Mesendoderm (in vitro differentiated cells): ENCODE data around the gene EIF1.

ENCODE experiments used
- DNase-seq: peaks from one replicate; pipeline ENCODE4 v3.0.0; 2013
- H2AK5ac ChIP-seq: 2 replicates; pipeline ENCODE4 v1.6.1; 2013; ENCODE audit warnings: low read length, inconsistent platforms
- H2BK120ac ChIP-seq: 2 replicates; pipeline ENCODE4 v1.6.1; 2013; ENCODE audit warnings: low read depth, mild to moderate bottlenecking, low read length, moderate library complexity, mixed read lengths
- H2BK15ac ChIP-seq: replicated peaks from 2 replicates; pipeline ENCODE4 v1.6.1; 2013; ENCODE audit warnings: low read depth, mild to moderate bottlenecking, moderate library complexity
- H2BK5ac ChIP-seq: 2 replicates; pipeline ENCODE4 v1.6.1; 2013; ENCODE audit warnings: low read length, inconsistent platforms
- H3K18ac ChIP-seq: 2 replicates; pipeline ENCODE4 v1.6.1; 2013; ENCODE audit warnings: mild to moderate bottlenecking, low read length, mixed read lengths
- H3K23ac ChIP-seq: one replicate; pipeline ENCODE4 v1.6.1; 2013; ENCODE audit warnings: low read length
- H3K27ac ChIP-seq: 2 replicates; pipeline ENCODE4 v1.5.1; 2013; ENCODE audit warnings: low read depth, mild to moderate bottlenecking, inconsistent platforms, low read length, moderate library complexity
- H3K27me3 ChIP-seq: 2 replicates; pipeline ENCODE4 v1.6.1; 2013; ENCODE audit warnings: low read length, control low read depth, mild to moderate bottlenecking, inconsistent platforms; ENCODE audit not compliant: insufficient read depth, poor library complexity
- H3K36me3 ChIP-seq: 2 replicates; pipeline ENCODE4 v1.6.1; 2013; ENCODE audit warnings: low read length, inconsistent platforms; ENCODE audit not compliant: control insufficient read depth, insufficient read depth
- H3K4ac ChIP-seq: one replicate; pipeline ENCODE4 v1.6.1; 2013; ENCODE audit warnings: low read depth, mild to moderate bottlenecking, low read length, moderate library complexity
- H3K4me1 ChIP-seq: 2 replicates; pipeline ENCODE4 v1.6.1; 2013; ENCODE audit warnings: low read depth, low read length, inconsistent platforms; ENCODE audit not compliant: control insufficient read depth
- H3K4me2 ChIP-seq: 2 replicates; pipeline ENCODE4 v1.6.1; 2013; ENCODE audit warnings: low read length
- H3K4me3 ChIP-seq: 2 replicates; pipeline ENCODE4 v1.5.1; 2013; ENCODE audit warnings: mild to moderate bottlenecking, low read length
- H3K56ac ChIP-seq: one replicate; pipeline ENCODE4 v1.6.1; 2013; ENCODE audit warnings: low read length
- H3K79me1 ChIP-seq: 2 replicates; pipeline ENCODE4 v1.6.1; 2013; ENCODE audit warnings: low read length, inconsistent platforms
- H3K79me2 ChIP-seq: 2 replicates; pipeline ENCODE4 v1.6.1; 2013; ENCODE audit warnings: mild to moderate bottlenecking, low read length; ENCODE audit not compliant: control insufficient read depth, insufficient read depth
- H3K9ac ChIP-seq: 2 replicates; pipeline ENCODE4 v1.6.1; 2013; ENCODE audit warnings: low read length, inconsistent platforms
- H4K5ac ChIP-seq: one replicate; pipeline ENCODE4 v1.6.1; 2013; ENCODE audit warnings: low read length
- H4K8ac ChIP-seq: one replicate; pipeline ENCODE4 v1.6.1; 2013; ENCODE audit warnings: low read depth, mild to moderate bottlenecking, control low read depth, low read length, moderate library complexity
- WGBS: extraction: QIAGEN DNeasy Blood & Tissue Kit; methylation state at CpG from one replicate; pipeline ENCODE4 v1.1.7; 2013; ENCODE audit warnings: low lambda C conversion rate, missing lambda C conversion rate; ENCODE audit not compliant: insufficient coverage; ENCODE audit errors: extremely low coverage; 5-methylcytosine and 5-hydroxymethylcytosine counted together

EIF1 gene

GRCh38 chr17:41665566-41666236 is 23.0 kb upstream of the EIF1 start:
- H3K27ac ChIP-seq = no peak overlapping the region

GRCh38 chr17:41666237-41666641 is 22.4 kb upstream of the EIF1 start:
- Histone ChIP-seq H3K4me2 (peak overlapping the region; percentile 99), H2BK15ac (no peak overlapping the region), H2BK5ac (no peak overlapping the region), H3K23ac (no peak overlapping the region), H4K8ac (no peak overlapping the region), H3K79me1 (no peaks in the 10 kb centered on the region), H2BK120ac (no peak overlapping the region), H3K4me3 (peak overlapping the region; percentile 16), H3K27ac (no peak overlapping the region), H2AK5ac (no peak overlapping the region), H3K4ac (no peak overlapping the region), H3K27me3 (no peaks in the 10 kb centered on the region), H3K36me3 (no peaks in the 10 kb centered on the region), H3K4me1 (no peaks in the 10 kb centered on the region), H3K18ac (peak overlapping the region; percentile 70), H3K9ac (peak overlapping the region; percentile 82), H3K56ac (peak overlapping the region; percentile 90), H3K79me2 (no peaks in the 10 kb centered on the region), H4K5ac (no peak overlapping the region)
- DNase-seq = peak; percentile 43
- WGBS = no CpG with 5 or more reads among the region's 11 CpGs

More at GRCh38 chr17:41665566-41666236, 23.0 kb upstream of the EIF1 start:
- WGBS = no CpG with 5 or more reads among the region's 39 CpGs
- peak; percentile 87 for DNase-seq
- H3K79me1 ChIP-seq = no peaks in the 10 kb centered on the region
- peak overlapping the region; percentile 99 for H3K4me2 ChIP-seq
- H3K18ac ChIP-seq = no peak overlapping the region
- peak overlapping the region; percentile 82 for H3K9ac ChIP-seq
- peak overlapping the region; percentile 26 for H3K4me3 ChIP-seq
- no peaks in the 10 kb centered on the region for H3K4me1 ChIP-seq
- H3K4ac ChIP-seq = no peak overlapping the region
- H4K5ac ChIP-seq = no peak overlapping the region
- no peaks in the 10 kb centered on the region for H3K27me3 ChIP-seq
- no peaks in the 10 kb centered on the region for H3K36me3 ChIP-seq
- H3K23ac ChIP-seq = no peak overlapping the region
- H3K56ac ChIP-seq = peak overlapping the region; percentile 90
- no peak overlapping the region for H4K8ac ChIP-seq
- H2BK15ac ChIP-seq = no peak overlapping the region
- no peaks in the 10 kb centered on the region for H3K79me2 ChIP-seq
- H2AK5ac ChIP-seq = no peak overlapping the region
- H2BK5ac ChIP-seq = peak overlapping the region; percentile 62
- H2BK120ac ChIP-seq = no peak overlapping the region

- peak; percentile 78 for DNase-seq
- peak overlapping the region; percentile 90 for H3K56ac ChIP-seq
- no peak overlapping the region for H2BK120ac ChIP-seq
- H4K5ac ChIP-seq = no peak overlapping the region
- no peak overlapping the region for H4K8ac ChIP-seq
- H2BK15ac ChIP-seq = no peak overlapping the region
- H3K27me3 ChIP-seq = no peaks in the 10 kb centered on the region
- H3K23ac ChIP-seq = no peak overlapping the region
- no peak overlapping the region for H3K27ac ChIP-seq
- H2BK5ac ChIP-seq = no peak overlapping the region
- H3K36me3 ChIP-seq = no peaks in the 10 kb centered on the region
- peak overlapping the region; percentile 42 for H3K4ac ChIP-seq
- peak overlapping the region; percentile 70 for H3K18ac ChIP-seq
- H3K4me1 ChIP-seq = no peaks in the 10 kb centered on the region
- peak overlapping the region; percentile 82 for H3K9ac ChIP-seq
- no peaks in the 10 kb centered on the region for H3K79me1 ChIP-seq
- peak overlapping the region; percentile 43 for H3K4me3 ChIP-seq
- no CpG with 5 or more reads among the region's 23 CpGs for WGBS
- H3K4me2 ChIP-seq = peak overlapping the region; percentile 99
- H3K79me2 ChIP-seq = no peaks in the 10 kb centered on the region
- H2AK5ac ChIP-seq = no peak overlapping the region
Observed at GRCh38 chr17:41666708-41667279, 21.9 kb upstream of the EIF1 start.

GRCh38 chr17:41667280-41668041 is 21.2 kb upstream of the EIF1 start:
- Histone ChIP-seq H2AK5ac (no peak overlapping the region), H3K9ac (peak overlapping the region; percentile 47), H3K36me3 (no peaks in the 10 kb centered on the region), H3K4me1 (no peaks in the 10 kb centered on the region), H3K4me2 (no peak overlapping the region), H3K18ac (no peak overlapping the region), H3K56ac (peak overlapping the region; percentile 73), H3K27ac (no peak overlapping the region), H2BK5ac (no peak overlapping the region), H3K27me3 (no peaks in the 10 kb centered on the region), H3K4me3 (no peak overlapping the region), H4K5ac (no peak overlapping the region), H3K23ac (no peak overlapping the region), H3K79me1 (no peaks in the 10 kb centered on the region), H4K8ac (no peak overlapping the region), H3K4ac (no peak overlapping the region), H2BK120ac (no peak overlapping the region), H3K79me2 (no peaks in the 10 kb centered on the region), H2BK15ac (no peak overlapping the region)
- WGBS = no CpG with 5 or more reads among the region's 23 CpGs
- DNase-seq = no peak

- H3K79me1 ChIP-seq = no peaks in the 10 kb centered on the region
Observed at GRCh38 chr17:41672153-41672552, 16.5 kb upstream of the EIF1 start.

More at GRCh38 chr17:41672153-41672552, 16.5 kb upstream of the EIF1 start:
- no CpG with 5 or more reads among the region's 7 CpGs for WGBS
- no peak overlapping the region for H4K5ac ChIP-seq
- no peak overlapping the region for H2AK5ac ChIP-seq
- no peak overlapping the region for H2BK120ac ChIP-seq
- H4K8ac ChIP-seq = no peak overlapping the region
- no peak overlapping the region for H3K4ac ChIP-seq
- no peaks in the 10 kb centered on the region for H3K79me2 ChIP-seq
- no peak overlapping the region for H3K27ac ChIP-seq
- H3K18ac ChIP-seq = no peak overlapping the region
- H3K4me2 ChIP-seq = no peak overlapping the region
- no peaks in the 10 kb centered on the region for H3K36me3 ChIP-seq
- DNase-seq = no peak
- H3K56ac ChIP-seq = no peak overlapping the region
- H2BK5ac ChIP-seq = no peak overlapping the region
- H3K4me1 ChIP-seq = peaks cover 2% of the 10 kb centered on the region
- no peak overlapping the region for H3K4me3 ChIP-seq
- no peaks in the 10 kb centered on the region for H3K27me3 ChIP-seq
- H3K23ac ChIP-seq = no peak overlapping the region
- no peak overlapping the region for H2BK15ac ChIP-seq
- no peak overlapping the region for H3K9ac ChIP-seq
